Prostate gland (tissue), 2 donors: Measurements from ENCODE around the gene CMA1.

Experiments used
- POLR2A ChIP-seq: fragments of 450-650 bp; IDR thresholded peaks from one replicate; pipeline ENCODE4 v1.6.1; 2016; ENCODE audit warnings: antibody characterized with exemption, mild to moderate bottlenecking
- TF ChIP-seq, protein P1 (sequence below), 4 experiments: fragments of 200-600 bp in 2 of 4; fragments of 450-650 bp in 2 of 4; sonication (generic) in 2 of 4; IDR thresholded peaks; 1 replicate in 3 of 4; 2 replicates in 1 of 4; pipeline ENCODE4 v1.5.1; 2016 to 2019; ENCODE audit warnings: antibody characterized with exemption in 4 of 4, mild to moderate bottlenecking in 2 of 4, moderate library complexity in 2 of 4

DNA sequence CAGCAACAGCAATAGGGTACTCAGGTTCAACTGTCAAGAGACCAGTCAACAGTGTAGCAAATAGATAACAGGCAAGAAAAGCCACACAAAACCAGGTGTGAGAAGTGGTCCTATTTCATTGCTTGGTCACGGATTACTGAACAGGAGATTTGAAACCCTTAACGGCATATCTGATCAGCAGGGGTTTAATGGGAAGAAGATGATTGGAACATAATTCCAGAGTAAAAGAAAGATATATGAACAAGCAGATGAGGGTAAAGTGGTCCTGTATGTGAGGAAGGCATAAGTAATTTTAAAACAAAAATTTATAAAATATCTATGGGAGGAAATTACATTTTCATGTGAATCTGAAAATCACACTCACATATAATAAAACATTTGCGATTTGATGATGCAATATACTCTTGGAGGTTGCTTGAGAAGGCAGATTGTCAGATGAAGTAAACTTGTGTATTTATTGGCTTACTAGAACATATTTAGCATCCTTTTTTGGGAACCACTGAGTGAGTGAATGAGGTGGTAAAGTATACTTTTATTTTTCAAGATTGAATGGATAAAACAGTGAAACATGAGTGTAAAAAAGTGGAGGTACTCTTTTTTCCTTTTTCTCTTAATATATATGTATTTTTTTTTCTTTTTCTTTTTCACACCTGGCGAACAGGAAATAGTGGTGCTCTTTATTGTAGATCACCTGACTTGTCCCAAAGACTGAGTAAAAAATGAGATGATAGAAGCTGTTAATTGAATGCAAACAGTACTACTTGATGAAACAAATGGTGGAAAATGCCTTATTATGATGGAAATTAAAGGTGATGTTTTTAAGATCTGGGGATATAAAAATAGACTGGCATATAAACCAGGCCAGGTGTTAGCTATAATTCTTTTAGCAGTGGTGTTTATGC lies 43.9 kb downstream of the CMA1 start:
- TF ChIP-seq, protein P1, sequence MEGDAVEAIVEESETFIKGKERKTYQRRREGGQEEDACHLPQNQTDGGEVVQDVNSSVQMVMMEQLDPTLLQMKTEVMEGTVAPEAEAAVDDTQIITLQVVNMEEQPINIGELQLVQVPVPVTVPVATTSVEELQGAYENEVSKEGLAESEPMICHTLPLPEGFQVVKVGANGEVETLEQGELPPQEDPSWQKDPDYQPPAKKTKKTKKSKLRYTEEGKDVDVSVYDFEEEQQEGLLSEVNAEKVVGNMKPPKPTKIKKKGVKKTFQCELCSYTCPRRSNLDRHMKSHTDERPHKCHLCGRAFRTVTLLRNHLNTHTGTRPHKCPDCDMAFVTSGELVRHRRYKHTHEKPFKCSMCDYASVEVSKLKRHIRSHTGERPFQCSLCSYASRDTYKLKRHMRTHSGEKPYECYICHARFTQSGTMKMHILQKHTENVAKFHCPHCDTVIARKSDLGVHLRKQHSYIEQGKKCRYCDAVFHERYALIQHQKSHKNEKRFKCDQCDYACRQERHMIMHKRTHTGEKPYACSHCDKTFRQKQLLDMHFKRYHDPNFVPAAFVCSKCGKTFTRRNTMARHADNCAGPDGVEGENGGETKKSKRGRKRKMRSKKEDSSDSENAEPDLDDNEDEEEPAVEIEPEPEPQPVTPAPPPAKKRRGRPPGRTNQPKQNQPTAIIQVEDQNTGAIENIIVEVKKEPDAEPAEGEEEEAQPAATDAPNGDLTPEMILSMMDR (IDR thresholded peaks at IDR 0.05) = no peak
- TF ChIP-seq POLR2A = no peak
